AG04450 (cell line): Measurements from ENCODE around the gene ABCG2. TPM values are rescaled to one million over a fixed set of nuclear protein-coding genes. Genes with fewer than 3 reads are reported as not detected.

Source experiments
- CTCF ChIA-PET: fragments of 300-600, 350-600 bp; formaldehyde crosslinking; extraction: SDS; loops from one replicate; lab custom pipeline; 2022; ENCODE audit warnings: antibody characterized with exemption, inconsistent platforms; lab: Charles Lee
- POLR2A ChIA-PET: fragments of 350-600 bp; formaldehyde crosslinking; extraction: SDS; loops from one replicate; lab custom pipeline; 2021; ENCODE audit warnings: antibody characterized with exemption, inconsistent platforms; lab: Yijun Ruan, JAX
- DNase-seq: peaks from one replicate; pipeline ENCODE4 v3.0.0-alpha.2; 2011; ENCODE audit warnings: low read depth, low spot score
- H3K27ac ChIP-seq: one replicate; pipeline ENCODE4 v1.5.1; 2012; ENCODE audit warnings: low read depth, low read length, control low read depth
- H3K27me3 ChIP-seq: one replicate; pipeline ENCODE4 v1.6.0; 2012; ENCODE audit warnings: low read length; ENCODE audit not compliant: control insufficient read depth, insufficient read depth
- H3K4me3 ChIP-seq: 2 replicates; pipeline ENCODE4 v1.5.1; 2011; ENCODE audit warnings: mild to moderate bottlenecking, low read depth, low read length, control low read depth
- H3K9me3 ChIP-seq: 2 replicates; pipeline ENCODE4 v1.5.1; 2012; ENCODE audit warnings: low read length; ENCODE audit not compliant: control insufficient read depth, insufficient read depth
- polyA plus RNA-seq: library from polyadenylated mRNA; depleted of rRNA; stranded (reverse); fragments of >200 nt; gene quantifications from 2 replicates; pipeline ENCODE4 v1.2.3, GENCODE V29; 2011
- TF ChIP-seq, protein P1 (sequence below): IDR thresholded peaks from 2 replicates; pipeline ENCODE4 v1.5.1; 2011; ENCODE audit warnings: low read depth, low read length, control low read depth, inconsistent platforms

Gene ABCG2
- polyA plus RNA-seq, 1 experiment = 1.2 TPM

DNA sequence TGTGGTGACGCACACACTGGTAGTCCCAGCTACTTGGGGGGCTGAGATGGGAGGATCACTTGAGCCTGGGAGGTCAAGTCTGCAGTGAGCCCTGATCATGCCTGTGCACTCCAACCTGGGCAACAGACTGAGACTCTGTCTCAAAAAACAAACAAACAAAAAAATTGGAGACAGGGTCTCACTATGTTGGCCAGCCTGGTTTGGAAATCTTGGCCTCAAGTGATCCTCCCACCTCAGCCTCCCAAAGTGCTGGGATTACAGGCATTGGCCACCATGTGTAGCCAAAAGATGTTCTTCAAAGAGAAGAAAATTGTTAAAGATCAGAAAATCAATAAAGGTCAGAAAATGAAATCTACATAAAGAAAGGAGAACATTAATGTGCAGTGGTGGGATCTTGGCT lies 41.7 kb upstream of the ABCG2 start:
- TF ChIP-seq, protein P1, sequence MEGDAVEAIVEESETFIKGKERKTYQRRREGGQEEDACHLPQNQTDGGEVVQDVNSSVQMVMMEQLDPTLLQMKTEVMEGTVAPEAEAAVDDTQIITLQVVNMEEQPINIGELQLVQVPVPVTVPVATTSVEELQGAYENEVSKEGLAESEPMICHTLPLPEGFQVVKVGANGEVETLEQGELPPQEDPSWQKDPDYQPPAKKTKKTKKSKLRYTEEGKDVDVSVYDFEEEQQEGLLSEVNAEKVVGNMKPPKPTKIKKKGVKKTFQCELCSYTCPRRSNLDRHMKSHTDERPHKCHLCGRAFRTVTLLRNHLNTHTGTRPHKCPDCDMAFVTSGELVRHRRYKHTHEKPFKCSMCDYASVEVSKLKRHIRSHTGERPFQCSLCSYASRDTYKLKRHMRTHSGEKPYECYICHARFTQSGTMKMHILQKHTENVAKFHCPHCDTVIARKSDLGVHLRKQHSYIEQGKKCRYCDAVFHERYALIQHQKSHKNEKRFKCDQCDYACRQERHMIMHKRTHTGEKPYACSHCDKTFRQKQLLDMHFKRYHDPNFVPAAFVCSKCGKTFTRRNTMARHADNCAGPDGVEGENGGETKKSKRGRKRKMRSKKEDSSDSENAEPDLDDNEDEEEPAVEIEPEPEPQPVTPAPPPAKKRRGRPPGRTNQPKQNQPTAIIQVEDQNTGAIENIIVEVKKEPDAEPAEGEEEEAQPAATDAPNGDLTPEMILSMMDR = no peak
- ChIA-PET POLR2A (no interaction called here), CTCF (no interaction called here)
- Histone ChIP-seq H3K9me3 (no peaks in the 10 kb centered on the region), H3K27me3 (no peaks in the 10 kb centered on the region), H3K4me3 (no peak overlapping the region), H3K27ac (no peak overlapping the region)
- DNase-seq = no peak

DNA sequence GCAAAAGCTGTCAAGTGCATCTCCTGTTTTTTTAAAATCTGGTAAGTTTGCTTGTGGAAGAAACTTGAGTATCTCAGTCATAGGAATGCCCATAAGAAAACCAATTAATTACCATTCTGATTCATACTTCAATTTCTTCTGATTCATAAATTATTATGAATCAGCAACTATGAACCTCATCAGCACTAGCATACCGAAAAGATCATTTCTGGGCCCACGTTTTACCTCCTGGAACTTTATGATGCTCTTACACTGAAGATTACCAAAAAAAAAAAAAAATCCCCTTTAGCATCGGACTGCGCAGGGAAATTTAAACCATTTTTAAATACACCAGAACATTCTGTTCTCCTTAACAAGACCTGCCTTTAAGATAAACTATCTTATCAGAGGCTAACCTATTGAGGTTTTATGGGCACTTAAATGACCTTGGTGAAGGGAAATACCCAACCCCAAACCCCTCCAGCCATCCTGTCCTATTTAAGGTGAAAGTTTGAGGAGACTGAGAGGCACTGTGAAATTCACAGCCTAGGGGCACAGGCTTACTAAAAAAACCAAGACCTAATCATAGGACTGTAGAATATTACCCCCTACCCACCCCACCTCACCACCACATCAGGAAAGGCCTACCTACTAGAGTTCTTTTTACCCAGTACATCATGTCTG lies 38.2 kb upstream of the ABCG2 start:
- H3K9me3 ChIP-seq = no peaks in the 10 kb centered on the region
- no peaks in the 10 kb centered on the region for H3K27me3 ChIP-seq
- no peak for DNase-seq
- ChIA-PET POLR2A (no interaction called here), CTCF (interaction anchor here (0.7 to 2.4 kb wide), 3 partner anchors 143 to 344 kb away, joined by 3 to 6 read pairs (median 4); no protein-coding TSS in a partner anchor)
- TF ChIP-seq, protein P1 = no peak
- no peak overlapping the region for H3K27ac ChIP-seq
- no peak overlapping the region for H3K4me3 ChIP-seq

DNA sequence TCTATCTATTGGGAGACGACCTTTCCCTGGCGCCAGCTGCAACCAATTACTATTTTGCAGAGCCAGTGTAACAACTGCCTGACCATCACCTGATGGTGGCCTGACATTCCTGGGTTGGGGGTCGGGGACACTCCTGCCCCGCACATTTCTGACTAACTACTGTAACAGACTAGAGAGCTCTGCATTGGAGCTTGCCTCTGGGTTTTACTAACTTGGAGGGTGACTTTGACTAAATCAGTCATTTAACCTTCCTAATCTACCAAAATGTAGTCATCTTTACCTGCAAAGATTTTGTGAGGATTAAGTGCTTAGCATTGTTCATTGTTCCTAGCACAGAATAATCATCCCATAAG lies 37.5 kb upstream of the ABCG2 start:
- TF ChIP-seq, protein P1 = no peak
- no peaks in the 10 kb centered on the region for H3K27me3 ChIP-seq
- no peaks in the 10 kb centered on the region for H3K9me3 ChIP-seq
- ChIA-PET CTCF (no interaction called here), POLR2A (no interaction called here)
- H3K4me3 ChIP-seq = no peak overlapping the region
- DNase-seq = no peak
- no peak overlapping the region for H3K27ac ChIP-seq

DNA sequence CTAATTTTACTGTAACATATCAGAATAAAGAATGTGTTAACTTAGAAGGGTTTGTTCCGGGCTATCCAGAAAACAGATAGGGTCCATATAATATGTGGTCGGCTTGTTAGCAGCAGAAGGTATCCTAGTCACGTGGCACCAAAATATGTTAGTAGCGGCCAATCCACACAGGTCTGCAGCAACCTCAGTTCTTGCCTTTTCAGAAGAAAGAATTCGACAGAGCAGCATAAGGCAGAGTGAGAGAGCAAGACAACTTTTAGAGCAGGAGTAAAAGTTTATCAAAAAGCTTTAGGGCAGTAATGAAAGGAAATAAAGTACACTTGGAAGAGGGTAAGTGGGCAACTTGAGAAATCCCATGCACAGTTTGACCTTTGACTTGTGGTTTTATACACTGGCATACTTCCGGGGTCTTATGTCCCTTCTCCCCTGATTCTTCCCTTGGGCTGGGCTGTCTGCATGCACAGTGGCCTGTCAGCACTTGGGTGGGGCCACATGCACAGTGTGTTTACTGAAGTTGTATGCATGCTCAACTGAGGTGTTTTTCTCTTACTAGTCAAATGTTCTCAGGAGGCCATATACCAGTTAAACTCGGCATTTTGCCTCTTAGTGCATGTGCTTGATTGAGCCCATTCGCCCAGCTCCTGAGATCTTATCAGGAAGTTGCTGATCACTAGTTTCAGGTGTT lies 37.0 kb upstream of the ABCG2 start:
- Histone ChIP-seq H3K4me3 (no peak overlapping the region), H3K9me3 (no peaks in the 10 kb centered on the region), H3K27ac (no peak overlapping the region), H3K27me3 (no peaks in the 10 kb centered on the region)
- CTCF ChIA-PET = interaction anchor here (1.3 kb wide), 1 partner anchor 16 kb away, joined by 5 read pairs; no protein-coding TSS in a partner anchor
- POLR2A ChIA-PET = no interaction called here
- no peak for DNase-seq
- TF ChIP-seq, protein P1 = no peak

DNA sequence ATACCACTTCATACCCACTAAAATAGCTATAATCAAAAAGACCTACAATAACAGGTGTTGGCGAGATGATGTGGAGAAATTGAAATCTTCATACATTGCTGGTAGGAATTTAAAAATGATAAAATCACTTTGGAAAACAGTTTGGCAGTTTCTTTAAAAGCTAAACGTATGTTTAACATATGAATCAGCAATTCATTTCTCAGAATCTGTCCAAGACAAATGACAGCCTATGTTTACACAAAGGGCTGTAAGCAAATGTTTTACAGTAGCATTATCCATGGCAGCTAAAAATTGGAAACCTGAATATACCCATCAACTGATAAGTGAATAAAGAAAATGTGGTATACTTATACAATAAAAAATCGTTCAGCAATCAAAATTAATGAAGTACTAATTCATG lies 33.0 kb upstream of the ABCG2 start:
- POLR2A ChIA-PET = no interaction called here
- H3K9me3 ChIP-seq = no peaks in the 10 kb centered on the region
- no peaks in the 10 kb centered on the region for H3K27me3 ChIP-seq
- no peak for DNase-seq
- CTCF ChIA-PET = interaction anchor here (1.1 to 1.8 kb wide), 3 partner anchors 20 to 324 kb away, joined by 5 to 10 read pairs (median 6); no protein-coding TSS in a partner anchor
- no peak overlapping the region for H3K27ac ChIP-seq
- H3K4me3 ChIP-seq = no peak overlapping the region
- TF ChIP-seq, protein P1 = no peak
